Activated naive CD4-positive, alpha-beta T cell treated with anti-CD3 and anti-CD28 coated beads for 36 hours (primary cell): ENCODE measurements around the gene THSD4. TPM values are rescaled to one million over a fixed set of nuclear protein-coding genes. Genes with fewer than 3 reads are reported as not detected.
"Not testable (repeated sequence)": the region's sequence is repeated elsewhere in the genome, so short reads cannot be mapped to it uniquely, and the experiment has no call there.

Experiments used
- CTCF ChIA-PET: fragments of 350-600 bp; sonication (Branson Sonifier 250); formaldehyde crosslinking; loops from one replicate; lab custom pipeline; 2021; ENCODE audit warnings: antibody characterized with exemption; lab: Charles Lee
- DNase-seq: peaks from one replicate; pipeline ENCODE4 v3.0.0-alpha.2; 2020
- H3K27ac Mint-ChIP-seq: one replicate; pipeline ENCODE4 v1.8.0; 2021; ENCODE audit warnings: mild to moderate bottlenecking, mixed read lengths
- H3K27me3 Mint-ChIP-seq: one replicate; pipeline ENCODE4 v1.8.0; 2021; ENCODE audit warnings: low read depth, mixed read lengths
- H3K36me3 Mint-ChIP-seq: one replicate; pipeline ENCODE4 v1.8.0; 2021; ENCODE audit warnings: low read depth, mixed read lengths
- H3K4me1 Mint-ChIP-seq: one replicate; pipeline ENCODE4 v1.8.0; 2021; ENCODE audit warnings: low read depth, mixed read lengths
- H3K4me3 Mint-ChIP-seq: one replicate; pipeline ENCODE4 v1.8.0; 2021; ENCODE audit warnings: mild to moderate bottlenecking, moderate library complexity, mixed read lengths
- H3K9me3 Mint-ChIP-seq: one replicate; pipeline ENCODE4 v1.8.0; 2021; ENCODE audit warnings: mixed read lengths
- intact Hi-C: fragments of 100-400 bp; cut with micrococcal nuclease; formaldehyde crosslinking; loops from one replicate; pipeline ENCODE4 v1.15.1; 2023
- total RNA-seq, 2 experiments: library from RNA; stranded (reverse); gene quantifications; one replicate each; pipeline ENCODE4 v1.2.3, GENCODE V29; 2021

Gene THSD4
- total RNA-seq, 2 experiments from 2014 or later = not detected

GRCh38 chr15:71207141-71207540, 91.9 kb downstream of the THSD4 start:
- H3K27ac Mint-ChIP-seq = no peak overlapping the region
- no peaks in the 10 kb centered on the region for H3K36me3 Mint-ChIP-seq
- H3K4me3 Mint-ChIP-seq = no peak overlapping the region
- no peaks in the 10 kb centered on the region for H3K27me3 Mint-ChIP-seq
- no peaks in the 10 kb centered on the region for H3K4me1 Mint-ChIP-seq
- H3K9me3 Mint-ChIP-seq = no peaks in the 10 kb centered on the region
- DNase-seq = no peak
- CTCF ChIA-PET = no interaction called here
- intact Hi-C loops = no loop called here

GRCh38 chr15:71212146-71212545, 96.9 kb downstream of the THSD4 start:
- no peaks in the 10 kb centered on the region for H3K36me3 Mint-ChIP-seq
- CTCF ChIA-PET = no interaction called here
- H3K4me3 Mint-ChIP-seq = no peak overlapping the region
- intact Hi-C loops = no loop called here
- no peaks in the 10 kb centered on the region for H3K9me3 Mint-ChIP-seq
- H3K27me3 Mint-ChIP-seq = peaks cover 23% of the 10 kb centered on the region
- H3K4me1 Mint-ChIP-seq = no peaks in the 10 kb centered on the region
- DNase-seq = no peak
- no peak overlapping the region for H3K27ac Mint-ChIP-seq

- intact Hi-C loops, CTCF ChIA-PET: not testable (repeated sequence)
Measured at GRCh38 chr15:71213943-71214342, 98.7 kb downstream of the THSD4 start.

GRCh38 chr15:71215126-71215894, 100.0 kb downstream of the THSD4 start:
- H3K36me3 Mint-ChIP-seq = no peaks in the 10 kb centered on the region
- no peaks in the 10 kb centered on the region for H3K4me1 Mint-ChIP-seq
- no peak overlapping the region for H3K4me3 Mint-ChIP-seq
- intact Hi-C loops = no loop called here
- DNase-seq = no peak
- CTCF ChIA-PET = interaction anchor here (0.6 kb wide), 1 partner anchor 11 kb away, joined by 3 read pairs; no protein-coding TSS in a partner anchor
- H3K27me3 Mint-ChIP-seq = peaks cover 30% of the 10 kb centered on the region
- H3K9me3 Mint-ChIP-seq = no peaks in the 10 kb centered on the region
- no peak overlapping the region for H3K27ac Mint-ChIP-seq

More at GRCh38 chr15:71213943-71214342, 98.7 kb downstream of the THSD4 start:
- H3K4me3 Mint-ChIP-seq, DNase-seq, H3K9me3 Mint-ChIP-seq, H3K27ac Mint-ChIP-seq, H3K36me3 Mint-ChIP-seq, H3K4me1 Mint-ChIP-seq: not testable (repeated sequence)
- peaks cover 30% of the 10 kb centered on the region for H3K27me3 Mint-ChIP-seq

GRCh38 chr15:71218272-71218805, 103.1 kb downstream of the THSD4 start:
- Mint-ChIP-seq H3K4me1 (no peaks in the 10 kb centered on the region), H3K4me3 (no peak overlapping the region), H3K36me3 (no peaks in the 10 kb centered on the region), H3K9me3 (no peaks in the 10 kb centered on the region), H3K27ac (no peak overlapping the region), H3K27me3 (peaks cover 29% of the 10 kb centered on the region)
- DNase-seq = no peak
- intact Hi-C loops = no loop called here
- CTCF ChIA-PET = no interaction called here

- intact Hi-C loops = no loop called here
- no peaks in the 10 kb centered on the region for H3K4me1 Mint-ChIP-seq
- peaks cover 31% of the 10 kb centered on the region for H3K27me3 Mint-ChIP-seq
- CTCF ChIA-PET = no interaction called here
- H3K9me3 Mint-ChIP-seq = no peaks in the 10 kb centered on the region
- no peak for DNase-seq
- no peak overlapping the region for H3K4me3 Mint-ChIP-seq
- no peak overlapping the region for H3K27ac Mint-ChIP-seq
- no peaks in the 10 kb centered on the region for H3K36me3 Mint-ChIP-seq
Measured at GRCh38 chr15:71219101-71219500, 103.8 kb downstream of the THSD4 start.

- no peak overlapping the region for H3K4me3 Mint-ChIP-seq
- no peak overlapping the region for H3K27ac Mint-ChIP-seq
- intact Hi-C loops = no loop called here
- no peaks in the 10 kb centered on the region for H3K36me3 Mint-ChIP-seq
- DNase-seq = no peak
- CTCF ChIA-PET = no interaction called here
- peaks cover 31% of the 10 kb centered on the region for H3K27me3 Mint-ChIP-seq
- no peaks in the 10 kb centered on the region for H3K9me3 Mint-ChIP-seq
- no peaks in the 10 kb centered on the region for H3K4me1 Mint-ChIP-seq
Measured at GRCh38 chr15:71219645-71220044, 104.4 kb downstream of the THSD4 start.

GRCh38 chr15:71220828-71221227, 105.6 kb downstream of the THSD4 start:
- no peak for DNase-seq
- Mint-ChIP-seq H3K27me3 (peaks cover 25% of the 10 kb centered on the region), H3K36me3 (no peaks in the 10 kb centered on the region), H3K4me1 (no peaks in the 10 kb centered on the region), H3K27ac (no peak overlapping the region), H3K9me3 (no peaks in the 10 kb centered on the region), H3K4me3 (no peak overlapping the region)
- CTCF ChIA-PET = no interaction called here
- intact Hi-C loops = no loop called here

GRCh38 chr15:71221417-71221816, 106.1 kb downstream of the THSD4 start:
- Mint-ChIP-seq H3K4me3 (no peak overlapping the region), H3K27ac (no peak overlapping the region), H3K4me1 (no peaks in the 10 kb centered on the region), H3K9me3 (no peaks in the 10 kb centered on the region), H3K27me3 (peaks cover 19% of the 10 kb centered on the region), H3K36me3 (no peaks in the 10 kb centered on the region)
- intact Hi-C loops = no loop called here
- CTCF ChIA-PET = no interaction called here
- no peak for DNase-seq

- Mint-ChIP-seq H3K4me1 (no peaks in the 10 kb centered on the region), H3K27me3 (peaks cover 8% of the 10 kb centered on the region), H3K36me3 (no peaks in the 10 kb centered on the region), H3K27ac (no peak overlapping the region), H3K4me3 (no peak overlapping the region), H3K9me3 (no peaks in the 10 kb centered on the region)
- no peak for DNase-seq
- intact Hi-C loops = no loop called here
- CTCF ChIA-PET = no interaction called here
Measured at GRCh38 chr15:71223516-71223915, 108.2 kb downstream of the THSD4 start.

GRCh38 chr15:71224024-71224423, 108.8 kb downstream of the THSD4 start:
- H3K36me3 Mint-ChIP-seq = no peaks in the 10 kb centered on the region
- H3K4me3 Mint-ChIP-seq = no peak overlapping the region

GRCh38 chr15:71225851-71226250, 110.6 kb downstream of the THSD4 start:
- DNase-seq = no peak
- Mint-ChIP-seq H3K27me3 (peaks cover 10% of the 10 kb centered on the region), H3K9me3 (no peaks in the 10 kb centered on the region), H3K27ac (no peak overlapping the region), H3K36me3 (no peaks in the 10 kb centered on the region), H3K4me3 (no peak overlapping the region), H3K4me1 (no peaks in the 10 kb centered on the region)
- CTCF ChIA-PET = interaction anchor here (0.6 kb wide), 1 partner anchor 10 kb away, joined by 3 read pairs; no protein-coding TSS in a partner anchor
- intact Hi-C loops = no loop called here

More at GRCh38 chr15:71224024-71224423, 108.8 kb downstream of the THSD4 start:
- CTCF ChIA-PET = no interaction called here
- no peaks in the 10 kb centered on the region for H3K9me3 Mint-ChIP-seq
- intact Hi-C loops = no loop called here
- no peaks in the 10 kb centered on the region for H3K4me1 Mint-ChIP-seq
- H3K27ac Mint-ChIP-seq = no peak overlapping the region
- H3K27me3 Mint-ChIP-seq = peaks cover 6% of the 10 kb centered on the region
- no peak for DNase-seq
